ENCODE measurements around the gene RC3H1. TPM values are rescaled to one million over a fixed set of nuclear protein-coding genes. Genes with fewer than 3 reads are reported as not detected.

The RC3H1 gene
- total and polyA plus RNA-seq, 2 of the 13 experiments (the other 11 are each of a cell fraction or from before 2014, with no cell fraction given) = 11.2 to 19.6 TPM

GRCh38 chr1:173888749-173889148, 133.4 kb downstream of the RC3H1 start (continued):
- no peak for TF ChIP-seq ZNF570 (CRISPR knock-in tag; IDR thresholded peaks at IDR 0.05; ENCODE audit: borderline replicate concordance)
- no peak for TF ChIP-seq NR2F6 (IDR thresholded peaks at IDR 0.05)
- TF ChIP-seq NR2F6 (CRISPR knock-in tag; IDR thresholded peaks at IDR 0.05) = no peak
- TF ChIP-seq ZNF101 (CRISPR knock-in tag; IDR thresholded peaks at IDR 0.05; ENCODE audit: borderline replicate concordance, low read depth) = no peak
- no peak for TF ChIP-seq ZNF781 (CRISPR knock-in tag; IDR thresholded peaks at IDR 0.05; ENCODE audit: borderline replicate concordance, not compliant biosample characterization)
- no peak for TF ChIP-seq ZNF235 (CRISPR knock-in tag; IDR thresholded peaks at IDR 0.05; ENCODE audit: borderline replicate concordance)
- no peak for TF ChIP-seq ZSCAN12 (CRISPR knock-in tag; IDR thresholded peaks at IDR 0.05)
- no peak for TF ChIP-seq NPAS2 (CRISPR knock-in tag; IDR thresholded peaks at IDR 0.05; ENCODE audit: borderline replicate concordance)
- TF ChIP-seq PTBP1 (IDR thresholded peaks at IDR 0.05; ENCODE audit: low read depth, low read length, poor library complexity, severe bottlenecking) = no peak

- Histone ChIP-seq H3K36me3 (replicated peaks in 1 of 2; ENCODE audit: control insufficient read depth in 1 of 2, insufficient read depth in 2 of 2, low read length in 2 of 2) (peaks cover 8 to 14% of the 10 kb centered on the region in 2 experiments), H4K20me1 (ENCODE audit: insufficient read depth, low read length) (no peaks in the 10 kb centered on the region), H3K27ac (ENCODE audit: extremely low read length, insufficient read depth, low read length) (no peak overlapping the region), H3K9ac (ENCODE audit: insufficient read depth, low read depth, low read length) (no peak overlapping the region), H3K4me3 (replicated peaks in 1 of 3; ENCODE audit: insufficient read depth in 1 of 3, low read depth in 2 of 3, low read length in 3 of 3) (no peak overlapping the region), H3K4me2 (ENCODE audit: low read depth, low read length) (no peak overlapping the region), H3K9me3 (ENCODE audit: low read length) (no peaks in the 10 kb centered on the region), H3K4me1 (ENCODE audit: insufficient read depth, low read length) (no peaks in the 10 kb centered on the region), H3K27me3 (ENCODE audit: control insufficient read depth in 1 of 2, insufficient read depth in 2 of 2, low read length in 2 of 2) (no peaks in the 10 kb centered on the region), H3K79me2 (ENCODE audit: insufficient read depth, low read length) (no peaks in the 10 kb centered on the region), H2AFZ (ENCODE audit: low read length) (no peak overlapping the region)
- ChIA-PET POLR2A (no interaction called here), CTCF (ENCODE audit: low intra/inter-chr PET ratio, low total read pairs) (no interaction called here)
- 100% methylated on average over 2 of the region's 2 CpGs for WGBS (ENCODE audit: low lambda C conversion rate)
- in situ Hi-C loops (cut with HindIII; ENCODE audit: extremely low pct_ligation_motif_present, low pct_unique_long_range_greater_than_20kb) = no loop called here
- intact Hi-C loops (cut with micrococcal nuclease; ENCODE audit: unreplicated experiment) = no loop called here
- TSS peak; percentile 8 for BruUV-seq (replicated peaks)
- ATAC-seq (no peak), FAIRE-seq (no peak), DNase-seq (ENCODE audit: low spot score) (no peak)
- TF ChIP-seq ZNF280D (CRISPR knock-in tag; IDR thresholded peaks at IDR 0.05) (no peak), DZIP1 (CRISPR knock-in tag; IDR thresholded peaks at IDR 0.05) (no peak), CSRNP2 (CRISPR knock-in tag; conservative IDR thresholded peaks at IDR 0.05; ENCODE audit: low read depth) (no peak), ZNF205 (CRISPR knock-in tag; IDR thresholded peaks at IDR 0.05) (no peak), FOXO4 (CRISPR knock-in tag; conservative IDR thresholded peaks at IDR 0.05) (no peak), ZNF790 (CRISPR knock-in tag; IDR thresholded peaks at IDR 0.05; ENCODE audit: borderline replicate concordance) (no peak)
These were observed 134.5 kb downstream of the RC3H1 start for GRCh38 chr1:173887627-173888026.

All from HepG2 (cell line).